ENCODE results near the gene ANKRD44. TPM values are rescaled to one million over a fixed set of nuclear protein-coding genes. Genes with fewer than 3 reads are reported as not detected.
A peak's percentile ranks its signal among the peaks of the same experiment; 100 is the strongest.

Gene ANKRD44
- polyA plus RNA-seq, 2 of the 4 experiments (the other 2 are of a cell fraction), result 0.97 to 5.9 TPM

DNA sequence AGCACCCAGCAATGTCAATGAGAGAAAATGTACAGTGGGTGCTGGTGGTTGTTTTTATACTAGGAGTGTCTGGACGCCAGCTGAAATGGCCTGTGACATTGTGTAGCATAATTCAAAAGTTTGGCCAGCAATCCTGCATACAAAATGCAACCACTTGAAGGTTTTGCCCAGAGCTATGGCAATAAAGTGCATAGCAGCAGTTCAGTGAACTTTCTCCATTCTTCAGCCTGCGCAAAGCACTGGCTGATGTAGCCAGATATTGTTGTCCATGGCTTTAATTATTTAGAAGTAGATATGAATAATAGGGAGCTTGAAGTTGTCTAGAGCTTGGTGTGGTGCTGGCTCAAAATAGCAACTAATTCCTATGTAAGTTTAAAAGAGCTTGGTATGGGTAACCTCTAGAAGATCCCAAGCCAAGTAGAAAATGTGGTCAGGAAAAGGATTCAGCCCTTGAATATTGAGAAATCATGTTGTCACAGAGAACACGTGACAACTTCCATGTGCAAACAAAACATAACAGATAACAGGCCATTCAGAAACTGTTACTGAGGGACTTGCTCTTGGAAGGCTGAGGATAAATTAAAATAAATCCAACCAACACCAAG, 350.7 kb downstream of the ANKRD44 start:
- Histone ChIP-seq H3K4me2 (no peak overlapping the region), H3K9me3 (no peaks in the 10 kb centered on the region), H3K4me1 (no peaks in the 10 kb centered on the region), H3K27ac (no peak overlapping the region), H3K4me3 (no peak overlapping the region)
- DNase-seq (ENCODE audit: low read depth in 1 of 2, low spot score in 1 of 2), result no peak
- ChIA-PET CTCF (no interaction called here), POLR2A (no interaction called here)
- no peak for FAIRE-seq
- ATAC-seq, result no peak
- no peak for TF ChIP-seq SREBF2 (IDR thresholded peaks at IDR 0.05)
- TF ChIP-seq, protein P1, sequence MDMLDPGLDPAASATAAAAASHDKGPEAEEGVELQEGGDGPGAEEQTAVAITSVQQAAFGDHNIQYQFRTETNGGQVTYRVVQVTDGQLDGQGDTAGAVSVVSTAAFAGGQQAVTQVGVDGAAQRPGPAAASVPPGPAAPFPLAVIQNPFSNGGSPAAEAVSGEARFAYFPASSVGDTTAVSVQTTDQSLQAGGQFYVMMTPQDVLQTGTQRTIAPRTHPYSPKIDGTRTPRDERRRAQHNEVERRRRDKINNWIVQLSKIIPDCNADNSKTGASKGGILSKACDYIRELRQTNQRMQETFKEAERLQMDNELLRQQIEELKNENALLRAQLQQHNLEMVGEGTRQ (IDR thresholded peaks at IDR 0.05), result peak; percentile 32; the same call in 1 of the 2 replicates
- 72% methylated on average over 3 of the region's 3 CpGs for WGBS (ENCODE audit: missing lambda C conversion rate)

DNA sequence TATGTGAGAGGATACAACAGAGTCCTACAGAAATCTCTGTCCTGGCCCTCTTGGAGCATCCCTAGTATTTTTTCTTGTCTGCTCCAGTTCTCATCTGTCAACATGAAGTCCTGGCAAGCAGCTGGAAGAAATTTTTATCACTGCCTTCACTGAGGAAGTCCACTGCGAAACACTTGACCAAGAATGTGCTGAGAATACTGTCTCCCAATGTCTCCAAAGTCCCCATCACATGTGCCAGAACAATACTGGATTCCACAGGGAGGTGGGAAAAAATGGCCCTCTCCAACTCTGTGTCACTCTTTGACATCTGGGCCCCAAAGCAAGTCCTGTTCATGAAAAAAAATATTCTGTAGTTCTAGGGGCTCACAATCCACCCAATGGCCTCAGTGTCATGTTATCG, 351.3 kb downstream of the ANKRD44 start:
- no peak overlapping the region for H3K27ac ChIP-seq
- H3K4me2 ChIP-seq, result no peak overlapping the region
- no peaks in the 10 kb centered on the region for H3K9me3 ChIP-seq
- WGBS (ENCODE audit: missing lambda C conversion rate), result 89% methylated on average over 2 of the region's 2 CpGs
- no peak overlapping the region for H3K4me3 ChIP-seq
- CTCF ChIA-PET, result no interaction called here
- POLR2A ChIA-PET, result no interaction called here
- H3K4me1 ChIP-seq, result no peaks in the 10 kb centered on the region
- no peak for DNase-seq (ENCODE audit: low read depth in 1 of 2, low spot score in 1 of 2)
- no peak for FAIRE-seq
- no peak for ATAC-seq
- no peak for TF ChIP-seq FOSL2 (IDR thresholded peaks at IDR 0.05)
- no peak for TF ChIP-seq FOSL2 (CRISPR knock-in tag; IDR thresholded peaks at IDR 0.05)
- TF ChIP-seq ZSCAN20 (CRISPR knock-in tag; IDR thresholded peaks at IDR 0.05), result no peak
- TF ChIP-seq RFX5 (IDR thresholded peaks at IDR 0.05), result no peak
- TF ChIP-seq HEYL (CRISPR knock-in tag; IDR thresholded peaks at IDR 0.05), result no peak
- TF ChIP-seq KDM5A (IDR thresholded peaks at IDR 0.05), result no peak
- no peak for TF ChIP-seq JUNB (IDR thresholded peaks at IDR 0.05)
- no peak for TF ChIP-seq EP300 (IDR thresholded peaks at IDR 0.05)
- no peak for TF ChIP-seq RAD21 (conservative IDR thresholded peaks at IDR 0.05 in 1 of 2, IDR thresholded peaks at IDR 0.05 in 1 of 2)
- no peak for TF ChIP-seq KDM1A (IDR thresholded peaks at IDR 0.05; ENCODE audit: low read depth)
- TF ChIP-seq, protein P2, sequence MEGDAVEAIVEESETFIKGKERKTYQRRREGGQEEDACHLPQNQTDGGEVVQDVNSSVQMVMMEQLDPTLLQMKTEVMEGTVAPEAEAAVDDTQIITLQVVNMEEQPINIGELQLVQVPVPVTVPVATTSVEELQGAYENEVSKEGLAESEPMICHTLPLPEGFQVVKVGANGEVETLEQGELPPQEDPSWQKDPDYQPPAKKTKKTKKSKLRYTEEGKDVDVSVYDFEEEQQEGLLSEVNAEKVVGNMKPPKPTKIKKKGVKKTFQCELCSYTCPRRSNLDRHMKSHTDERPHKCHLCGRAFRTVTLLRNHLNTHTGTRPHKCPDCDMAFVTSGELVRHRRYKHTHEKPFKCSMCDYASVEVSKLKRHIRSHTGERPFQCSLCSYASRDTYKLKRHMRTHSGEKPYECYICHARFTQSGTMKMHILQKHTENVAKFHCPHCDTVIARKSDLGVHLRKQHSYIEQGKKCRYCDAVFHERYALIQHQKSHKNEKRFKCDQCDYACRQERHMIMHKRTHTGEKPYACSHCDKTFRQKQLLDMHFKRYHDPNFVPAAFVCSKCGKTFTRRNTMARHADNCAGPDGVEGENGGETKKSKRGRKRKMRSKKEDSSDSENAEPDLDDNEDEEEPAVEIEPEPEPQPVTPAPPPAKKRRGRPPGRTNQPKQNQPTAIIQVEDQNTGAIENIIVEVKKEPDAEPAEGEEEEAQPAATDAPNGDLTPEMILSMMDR (IDR thresholded peaks at IDR 0.05), result no peak
- TF ChIP-seq GATA3 (IDR thresholded peaks at IDR 0.05; ENCODE audit: borderline replicate concordance), result no peak
- no peak for TF ChIP-seq ESRRA (IDR thresholded peaks at IDR 0.05; ENCODE audit: borderline replicate concordance, low read length)
- TF ChIP-seq CHD4 (IDR thresholded peaks at IDR 0.05; ENCODE audit: borderline replicate concordance), result no peak
- no peak for TF ChIP-seq HOXB13 (CRISPR knock-in tag; IDR thresholded peaks at IDR 0.05; ENCODE audit: low read depth)

DNA sequence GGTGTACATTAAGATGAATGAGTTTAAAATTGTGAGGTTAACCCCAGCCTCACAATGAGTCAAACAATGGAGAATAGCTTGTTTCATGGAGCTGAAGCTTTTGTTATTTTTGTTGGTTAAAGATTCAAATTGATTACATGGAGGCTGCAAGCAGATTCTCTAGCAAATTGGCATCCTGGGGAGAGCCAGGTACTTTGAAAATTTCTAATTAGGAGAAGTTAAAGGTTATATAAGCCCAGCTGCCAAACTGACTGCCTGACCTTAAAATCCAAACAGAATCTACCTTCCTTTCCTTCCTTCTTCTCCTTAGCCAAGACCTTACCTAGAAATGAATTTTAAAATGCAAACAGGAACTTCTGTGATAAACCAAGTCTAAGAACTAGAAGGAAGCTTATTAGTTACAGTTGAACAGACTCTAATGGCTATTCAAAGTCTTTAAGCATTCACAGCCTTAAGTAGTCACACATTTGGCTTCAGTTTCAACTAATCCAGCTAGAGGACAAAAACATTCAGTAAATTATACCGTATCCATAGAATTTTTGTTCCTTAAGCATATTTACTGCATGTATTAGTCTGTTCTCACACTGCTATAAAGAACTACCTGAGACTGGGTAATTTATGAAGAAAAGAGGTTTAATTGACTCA, 352.6 kb downstream of the ANKRD44 start:
- FAIRE-seq (no peak), ATAC-seq (no peak), DNase-seq (ENCODE audit: low read depth in 1 of 2, low spot score in 1 of 2) (no peak)
- H3K4me3 ChIP-seq, result no peak overlapping the region
- WGBS (ENCODE audit: missing lambda C conversion rate), result 91% methylated on average over 1 of the region's 1 CpG
- H3K4me2 ChIP-seq, result no peak overlapping the region
- no peaks in the 10 kb centered on the region for H3K4me1 ChIP-seq
- H3K9me3 ChIP-seq, result no peaks in the 10 kb centered on the region
- no peak overlapping the region for H3K27ac ChIP-seq
- POLR2A ChIA-PET, result no interaction called here
- CTCF ChIA-PET, result interaction anchor here (0.7 kb wide), 1 partner anchor 27 kb away, joined by 3 read pairs; no protein-coding TSS in a partner anchor
- TF ChIP-seq ZC3H11A (IDR thresholded peaks at IDR 0.05), result no peak
- TF ChIP-seq HOXB5 (CRISPR knock-in tag; IDR thresholded peaks at IDR 0.05), result no peak
- no peak for TF ChIP-seq GATA3 (IDR thresholded peaks at IDR 0.05; ENCODE audit: borderline replicate concordance)
- TF ChIP-seq, protein P3, sequence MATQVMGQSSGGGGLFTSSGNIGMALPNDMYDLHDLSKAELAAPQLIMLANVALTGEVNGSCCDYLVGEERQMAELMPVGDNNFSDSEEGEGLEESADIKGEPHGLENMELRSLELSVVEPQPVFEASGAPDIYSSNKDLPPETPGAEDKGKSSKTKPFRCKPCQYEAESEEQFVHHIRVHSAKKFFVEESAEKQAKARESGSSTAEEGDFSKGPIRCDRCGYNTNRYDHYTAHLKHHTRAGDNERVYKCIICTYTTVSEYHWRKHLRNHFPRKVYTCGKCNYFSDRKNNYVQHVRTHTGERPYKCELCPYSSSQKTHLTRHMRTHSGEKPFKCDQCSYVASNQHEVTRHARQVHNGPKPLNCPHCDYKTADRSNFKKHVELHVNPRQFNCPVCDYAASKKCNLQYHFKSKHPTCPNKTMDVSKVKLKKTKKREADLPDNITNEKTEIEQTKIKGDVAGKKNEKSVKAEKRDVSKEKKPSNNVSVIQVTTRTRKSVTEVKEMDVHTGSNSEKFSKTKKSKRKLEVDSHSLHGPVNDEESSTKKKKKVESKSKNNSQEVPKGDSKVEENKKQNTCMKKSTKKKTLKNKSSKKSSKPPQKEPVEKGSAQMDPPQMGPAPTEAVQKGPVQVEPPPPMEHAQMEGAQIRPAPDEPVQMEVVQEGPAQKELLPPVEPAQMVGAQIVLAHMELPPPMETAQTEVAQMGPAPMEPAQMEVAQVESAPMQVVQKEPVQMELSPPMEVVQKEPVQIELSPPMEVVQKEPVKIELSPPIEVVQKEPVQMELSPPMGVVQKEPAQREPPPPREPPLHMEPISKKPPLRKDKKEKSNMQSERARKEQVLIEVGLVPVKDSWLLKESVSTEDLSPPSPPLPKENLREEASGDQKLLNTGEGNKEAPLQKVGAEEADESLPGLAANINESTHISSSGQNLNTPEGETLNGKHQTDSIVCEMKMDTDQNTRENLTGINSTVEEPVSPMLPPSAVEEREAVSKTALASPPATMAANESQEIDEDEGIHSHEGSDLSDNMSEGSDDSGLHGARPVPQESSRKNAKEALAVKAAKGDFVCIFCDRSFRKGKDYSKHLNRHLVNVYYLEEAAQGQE (IDR thresholded peaks at IDR 0.05), result no peak
- TF ChIP-seq POLR2A (IDR thresholded peaks at IDR 0.05; ENCODE audit: low read length), result no peak
- TF ChIP-seq SREBF2 (IDR thresholded peaks at IDR 0.05), result no peak
- TF ChIP-seq, protein P4, sequence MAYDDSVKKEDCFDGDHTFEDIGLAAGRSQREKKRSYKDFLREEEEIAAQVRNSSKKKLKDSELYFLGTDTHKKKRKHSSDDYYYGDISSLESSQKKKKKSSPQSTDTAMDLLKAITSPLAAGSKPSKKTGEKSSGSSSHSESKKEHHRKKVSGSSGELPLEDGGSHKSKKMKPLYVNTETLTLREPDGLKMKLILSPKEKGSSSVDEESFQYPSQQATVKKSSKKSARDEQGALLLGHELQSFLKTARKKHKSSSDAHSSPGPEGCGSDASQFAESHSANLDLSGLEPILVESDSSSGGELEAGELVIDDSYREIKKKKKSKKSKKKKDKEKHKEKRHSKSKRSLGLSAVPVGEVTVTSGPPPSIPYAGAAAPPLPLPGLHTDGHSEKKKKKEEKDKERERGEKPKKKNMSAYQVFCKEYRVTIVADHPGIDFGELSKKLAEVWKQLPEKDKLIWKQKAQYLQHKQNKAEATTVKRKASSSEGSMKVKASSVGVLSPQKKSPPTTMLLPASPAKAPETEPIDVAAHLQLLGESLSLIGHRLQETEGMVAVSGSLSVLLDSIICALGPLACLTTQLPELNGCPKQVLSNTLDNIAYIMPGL (CRISPR knock-in tag; IDR thresholded peaks at IDR 0.05; ENCODE audit: borderline replicate concordance), result no peak
- TF ChIP-seq, protein P5, sequence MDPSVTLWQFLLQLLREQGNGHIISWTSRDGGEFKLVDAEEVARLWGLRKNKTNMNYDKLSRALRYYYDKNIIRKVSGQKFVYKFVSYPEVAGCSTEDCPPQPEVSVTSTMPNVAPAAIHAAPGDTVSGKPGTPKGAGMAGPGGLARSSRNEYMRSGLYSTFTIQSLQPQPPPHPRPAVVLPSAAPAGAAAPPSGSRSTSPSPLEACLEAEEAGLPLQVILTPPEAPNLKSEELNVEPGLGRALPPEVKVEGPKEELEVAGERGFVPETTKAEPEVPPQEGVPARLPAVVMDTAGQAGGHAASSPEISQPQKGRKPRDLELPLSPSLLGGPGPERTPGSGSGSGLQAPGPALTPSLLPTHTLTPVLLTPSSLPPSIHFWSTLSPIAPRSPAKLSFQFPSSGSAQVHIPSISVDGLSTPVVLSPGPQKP (IDR thresholded peaks at IDR 0.05; ENCODE audit: low read depth, low read length), result no peak
- TF ChIP-seq, protein P1 (IDR thresholded peaks at IDR 0.05), result no peak

Measured in A549 (cell line).